GM12878 (cell line): Measurements from ENCODE around the gene TTC39C. TPM values are rescaled to one million over a fixed set of nuclear protein-coding genes. Genes with fewer than 3 reads are reported as not detected.

Experiments used
- ATAC-seq: fragments of 200-7000 bp; cut with Tn5 transposase; 3 replicates; pipeline ENCODE4 v1.9.1; 2020; ENCODE audit warnings: mild to moderate bottlenecking, moderate library complexity
- BruUV-seq: library from RNA; stranded (reverse); fragments of 400-500 nt; replicated peaks from 2 replicates; lab custom pipeline; 2021; lab: Mats Ljungman, UMichigan
- CTCF ChIA-PET: fragments of 300-600 bp; sonication (Branson Sonifier 250); formaldehyde crosslinking; extraction: SDS; loops from one replicate; lab custom pipeline; 2021; ENCODE audit warnings: inconsistent platforms; lab: Yijun Ruan, JAX
- POLR2A ChIA-PET: fragments of 350-600 bp; formaldehyde crosslinking; extraction: SDS; loops from one replicate; lab custom pipeline; 2021; ENCODE audit warnings: inconsistent platforms; lab: Charles Lee
- RAD21 ChIA-PET: fragments of 300-600 bp; sonication (Branson Sonifier 250); formaldehyde crosslinking; loops from one replicate; lab custom pipeline; 2023; ENCODE audit warnings: antibody characterized with exemption; ENCODE audit not compliant: unreplicated experiment; lab: Charles Lee
- SMC1A ChIA-PET: fragments of 300-600 bp; sonication (Branson Sonifier 250); formaldehyde crosslinking; loops from one replicate; lab custom pipeline; 2023; ENCODE audit not compliant: unreplicated experiment, uncharacterized antibody; lab: Charles Lee
- DNase-seq: peaks from one replicate; pipeline ENCODE4 v3.0.0-alpha.2; 2011; ENCODE audit warnings: low read depth, low spot score
- FAIRE-seq: peaks from 3 replicates; lab custom pipeline; 2011; peaks lifted over from hg19 to GRCh38; lab: Jason Lieb, UNC
- H2AFZ ChIP-seq: 2 replicates; pipeline ENCODE4 v1.6.0; 2011; ENCODE audit warnings: low read depth, low read length, control low read depth; ENCODE audit not compliant: control insufficient read depth
- H3K27ac ChIP-seq: 2 replicates; pipeline ENCODE4 v1.5.1; 2011; ENCODE audit warnings: control low read depth; ENCODE audit not compliant: control insufficient read depth, insufficient read depth
- H3K27me3 ChIP-seq, 2 experiments: replicated peaks in 1 of 2; 2 replicates each; pipeline versions ENCODE4 v1.6.0 to v1.6.1; 2011; ENCODE audit warnings: low read length in 1 of 2; ENCODE audit not compliant: control insufficient read depth in 2 of 2, insufficient read depth in 2 of 2
- H3K36me3 ChIP-seq, 2 experiments: 2 replicates each; pipeline ENCODE4 v1.5.1; 2011; ENCODE audit warnings: low read length in 1 of 2; ENCODE audit not compliant: control insufficient read depth in 2 of 2, insufficient read depth in 2 of 2
- H3K4me1 ChIP-seq: 2 replicates; pipeline ENCODE4 v1.6.1; 2011; ENCODE audit warnings: mild to moderate bottlenecking, low read length, moderate library complexity, mixed read lengths; ENCODE audit not compliant: control insufficient read depth, insufficient read depth
- H3K4me2 ChIP-seq: 2 replicates; pipeline ENCODE4 v1.6.0; 2011; ENCODE audit warnings: control low read depth; ENCODE audit not compliant: control insufficient read depth, insufficient read depth
- H3K4me3 ChIP-seq: fragments of 200-600 bp; sonication (generic); 2 replicates; pipeline ENCODE4 v1.5.1; 2016
- H3K79me2 ChIP-seq: 2 replicates; pipeline ENCODE4 v1.6.0; 2011; ENCODE audit warnings: low read length; ENCODE audit not compliant: control insufficient read depth, insufficient read depth
- H3K9ac ChIP-seq: 2 replicates; pipeline ENCODE4 v1.8.0; 2011; ENCODE audit warnings: low read length, control low read depth, mixed read lengths; ENCODE audit not compliant: control insufficient read depth, insufficient read depth
- H3K9me3 ChIP-seq: replicated peaks from 3 replicates; pipeline ENCODE4 v1.5.1; 2011; ENCODE audit warnings: mild to moderate bottlenecking, low read length; ENCODE audit not compliant: control insufficient read depth, insufficient read depth
- H4K20me1 ChIP-seq: 2 replicates; pipeline ENCODE4 v1.6.0; 2011; ENCODE audit not compliant: control insufficient read depth, insufficient read depth
- BCLAF1 ChIP-seq: fragments of 450-650 bp; IDR thresholded peaks from 2 replicates; pipeline ENCODE4 v1.6.1; 2017; ENCODE audit warnings: antibody characterized with exemption, mild to moderate bottlenecking, moderate library complexity
- E4F1 ChIP-seq: fragments of 450-650 bp; IDR thresholded peaks from 2 replicates; pipeline ENCODE4 v1.6.1; 2018; ENCODE audit warnings: borderline replicate concordance, mild to moderate bottlenecking; ENCODE audit not compliant: partially characterized antibody
- FOXK2 ChIP-seq: fragments of 450-650 bp; IDR thresholded peaks from 2 replicates; pipeline ENCODE4 v1.6.1; 2017; ENCODE audit warnings: mild to moderate bottlenecking, moderate library complexity
- FOXM1 ChIP-seq: IDR thresholded peaks from 2 replicates; pipeline ENCODE4 v1.6.1; 2012; ENCODE audit warnings: low read depth, mild to moderate bottlenecking, inconsistent platforms, low read length, moderate library complexity
- MAX ChIP-seq: IDR thresholded peaks from 2 replicates; pipeline ENCODE4 v1.6.1; 2012; ENCODE audit warnings: low read depth, low read length, improper control_type of control experiment
- MTA3 ChIP-seq: IDR thresholded peaks from 2 replicates; pipeline ENCODE4 v1.6.1; 2012; ENCODE audit warnings: low read length, inconsistent platforms, borderline replicate concordance
- MYB ChIP-seq: fragments of 150-350 bp; IDR thresholded peaks from 2 replicates; pipeline ENCODE4 v1.6.1; 2014; ENCODE audit warnings: mild to moderate bottlenecking, low read depth, low read length, borderline replicate concordance
- PAX8 ChIP-seq: fragments of 450-650 bp; IDR thresholded peaks from 2 replicates; pipeline ENCODE4 v1.6.1; 2017; ENCODE audit warnings: mild to moderate bottlenecking, moderate library complexity
- SMAD5 ChIP-seq: IDR thresholded peaks from 2 replicates; pipeline ENCODE4 v1.6.1; 2016; ENCODE audit warnings: antibody characterized with exemption, low read depth
- STAT1 ChIP-seq: fragments of 450-650 bp; conservative IDR thresholded peaks from 2 replicates; pipeline ENCODE4 v1.6.1; 2014; ENCODE audit warnings: antibody characterized with exemption, mild to moderate bottlenecking
- STAT3 ChIP-seq: IDR thresholded peaks from 2 replicates; pipeline ENCODE4 v1.6.1; 2011; ENCODE audit warnings: low read depth, low read length, improper control_type of control experiment
- TBL1XR1 ChIP-seq: IDR thresholded peaks from 2 replicates; pipeline ENCODE4 v1.6.1; 2012; ENCODE audit warnings: low read depth, low read length, improper control_type of control experiment
- WGBS: methylation state at CpG from one replicate; pipeline ENCODE4 v1.1.6; 2016; ENCODE audit warnings: low lambda C conversion rate; ENCODE audit not compliant: insufficient replicate concordance, insufficient coverage; ENCODE audit errors: missing lambda C conversion rate; 5-methylcytosine and 5-hydroxymethylcytosine counted together
- in situ Hi-C: fragments of 300-500 bp; cut with MboI; formaldehyde crosslinking; loops from 9 replicates; pipeline ENCODE4 v1.14.3; 2018; ENCODE audit warnings: mixed read lengths
- intact Hi-C: fragments of 100-400 bp; cut with micrococcal nuclease; formaldehyde crosslinking; loops from one replicate; pipeline ENCODE4 v1.14.2; 2022; ENCODE audit not compliant: unreplicated experiment
- polyA plus RNA-seq, 11 experiments: library from polyadenylated mRNA; depleted of rRNA in 4 of 11; unstranded in 6 of 11; stranded (reverse) in 5 of 11; fragments of >200 nt; fragmentation: Nextera tagmentation in 4 of 11; fragmentation: Illumina TruSeq in 1 of 11; extraction: Ambion mirVana in 4 of 11; extraction: Trizol in 1 of 11; gene quantifications; 1 replicate in 1 of 11; 2 replicates in 10 of 11; pipeline versions ENCODE4 v1.2.1 to v1.2.3, GENCODE V29; 2011 to 2016; ENCODE audit warnings: inconsistent platforms in 2 of 11, missing spikeins in 2 of 11, low read depth in 1 of 11
- total RNA-seq, 4 experiments: library from RNA; depleted of rRNA in 3 of 4; stranded (reverse); fragments of >200 nt in 3 of 4; fragmentation: Illumina TruSeq in 1 of 4; extraction: Trizol in 1 of 4; gene quantifications; 2 replicates each; pipeline versions ENCODE4 v1.2.1 to v1.2.3, GENCODE V29; 2013 to 2021

Gene TTC39C
- total and polyA plus RNA-seq, 10 of the 15 experiments (the other 5 are each of a cell fraction or from before 2014, with no cell fraction given) = 21.1 to 91.0 (median 64.8) TPM

- Histone ChIP-seq H3K27me3 (no peaks in the 10 kb centered on the region), H3K4me1 (no peaks in the 10 kb centered on the region), H2AFZ (no peak overlapping the region), H3K9ac (no peak overlapping the region), H3K36me3 (peaks cover 0 to 9% of the 10 kb centered on the region in 2 experiments; a peak in 2 of 4 replicates), H3K27ac (no peak overlapping the region), H3K9me3 (no peaks in the 10 kb centered on the region), H4K20me1 (no peaks in the 10 kb centered on the region), H3K4me3 (no peak overlapping the region), H3K79me2 (no peaks in the 10 kb centered on the region)
- ChIA-PET CTCF (interaction anchor here (0.8 kb wide), 1 partner anchor 10 kb away, joined by 4 read pairs; the partner anchor contains the start of gene CABYR), SMC1A (no interaction called here)
- ATAC-seq (no peak), FAIRE-seq (no peak), DNase-seq (no peak)
- intact Hi-C loops (no loop called here), in situ Hi-C loops (loop anchor here (10.0 kb wide), 1 partner anchor 504 kb away; no protein-coding TSS in a partner anchor)
- BruUV-seq = no TSS peak
- WGBS = 75% methylated on average over 4 of the region's 4 CpGs
- TF ChIP-seq BCLAF1 (no peak), FOXM1 (no peak), FOXK2 (no peak), STAT1 (no peak)
- TF ChIP-seq, all 136 proteins: peak for 0
- ChIA-PET POLR2A (no interaction called here), RAD21 (no interaction called here)
- H3K4me2 ChIP-seq = no peak overlapping the region
These were observed 114.1 kb downstream of the TTC39C start for GRCh38 chr18:24128700-24129099.

GRCh38 chr18:24130494-24130893 is 115.9 kb downstream of the TTC39C start:
- RAD21 ChIA-PET = no interaction called here
- Histone ChIP-seq H2AFZ (no peak overlapping the region), H3K79me2 (no peaks in the 10 kb centered on the region)
- no peak for TF ChIP-seq TBL1XR1
- no peak for TF ChIP-seq E4F1
- TF ChIP-seq MTA3 = no peak
- TF ChIP-seq MAX = no peak
- TF ChIP-seq SMAD5 = no peak
- no peak for TF ChIP-seq MYB
- TF ChIP-seq PAX8 = no peak
- no peak for TF ChIP-seq STAT3
- TF ChIP-seq, all 136 proteins: peak for 0
- H3K4me3 ChIP-seq = no peak overlapping the region
- ATAC-seq = no peak
- H3K27me3 ChIP-seq = no peaks in the 10 kb centered on the region
- H3K36me3 ChIP-seq = peaks cover 0 to 9% of the 10 kb centered on the region in 2 experiments; a peak in 2 of 4 replicates
- no peak for DNase-seq
- ChIA-PET CTCF (no interaction called here), SMC1A (interaction anchor here (1.1 kb wide), 1 partner anchor 15 kb away, joined by 4 read pairs; no protein-coding TSS in a partner anchor), POLR2A (no interaction called here)
- BruUV-seq = no TSS peak
- FAIRE-seq = no peak
- H3K9me3 ChIP-seq = no peaks in the 10 kb centered on the region
- no peak overlapping the region for H3K9ac ChIP-seq
- 70% methylated on average over 2 of the region's 2 CpGs for WGBS
- no peak overlapping the region for H3K27ac ChIP-seq
- in situ Hi-C loops = no loop called here
- intact Hi-C loops = no loop called here
- H3K4me2 ChIP-seq = no peak overlapping the region
- no peaks in the 10 kb centered on the region for H3K4me1 ChIP-seq
- H4K20me1 ChIP-seq = no peaks in the 10 kb centered on the region
